GM19023 (cell line): ENCODE data around the gene DOK6.
"Not testable (repeated sequence)": the region's sequence is repeated elsewhere in the genome, so short reads cannot be mapped to it uniquely, and the experiment has no call there.

Experiments
- ATAC-seq: cut with Tn5 transposase; IDR thresholded peaks from one replicate; pipeline ENCODE4 v1.9.1; 2021; ENCODE audit warnings: mild to moderate bottlenecking, moderate library complexity; ENCODE audit not compliant: unreplicated experiment

Gene DOK6

GRCh38 chr18:69617888-69618287, 217.2 kb downstream of the DOK6 start:
- no peak for ATAC-seq

GRCh38 chr18:69622184-69622583, 221.5 kb downstream of the DOK6 start:
- ATAC-seq = no peak

DNA sequence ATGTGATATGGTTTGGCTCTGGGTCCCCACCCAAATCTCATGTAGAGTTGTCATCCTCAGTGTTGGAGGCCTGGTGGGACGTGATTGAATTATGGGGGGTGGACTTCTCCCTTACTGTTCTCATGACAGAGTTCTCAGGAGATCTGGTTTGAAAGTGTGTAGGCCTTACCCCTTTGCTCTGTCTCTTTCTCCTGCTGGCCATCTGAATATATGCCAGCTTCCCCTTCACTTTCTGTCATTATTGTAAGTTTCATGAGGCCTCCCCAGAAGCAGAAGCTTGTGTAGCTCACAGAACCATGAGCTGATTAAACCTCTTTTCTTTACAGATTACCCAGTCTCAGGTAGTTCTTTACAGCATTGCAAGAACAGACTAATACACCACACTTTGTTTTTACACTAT, 222.3 kb downstream of the DOK6 start:
- no peak for ATAC-seq

DNA sequence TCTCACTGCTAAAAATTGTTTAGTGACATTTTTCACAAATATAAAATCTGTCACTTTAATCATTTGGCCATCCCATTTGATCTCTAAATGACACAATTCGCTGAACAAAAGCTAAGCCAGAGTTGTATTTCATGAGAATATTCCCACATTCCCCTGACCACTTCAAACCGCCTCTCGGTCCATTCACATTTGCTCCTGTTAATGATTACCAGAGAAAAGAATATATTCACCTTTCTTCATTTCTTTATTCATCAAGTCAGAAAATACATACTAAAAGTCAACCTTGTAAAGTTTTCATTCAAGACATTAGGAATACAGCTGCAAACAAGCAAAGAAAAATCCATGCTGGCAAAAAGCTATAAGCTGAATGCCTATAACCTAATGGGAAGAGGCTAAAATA, 225.5 kb downstream of the DOK6 start:
- no peak for ATAC-seq

DNA sequence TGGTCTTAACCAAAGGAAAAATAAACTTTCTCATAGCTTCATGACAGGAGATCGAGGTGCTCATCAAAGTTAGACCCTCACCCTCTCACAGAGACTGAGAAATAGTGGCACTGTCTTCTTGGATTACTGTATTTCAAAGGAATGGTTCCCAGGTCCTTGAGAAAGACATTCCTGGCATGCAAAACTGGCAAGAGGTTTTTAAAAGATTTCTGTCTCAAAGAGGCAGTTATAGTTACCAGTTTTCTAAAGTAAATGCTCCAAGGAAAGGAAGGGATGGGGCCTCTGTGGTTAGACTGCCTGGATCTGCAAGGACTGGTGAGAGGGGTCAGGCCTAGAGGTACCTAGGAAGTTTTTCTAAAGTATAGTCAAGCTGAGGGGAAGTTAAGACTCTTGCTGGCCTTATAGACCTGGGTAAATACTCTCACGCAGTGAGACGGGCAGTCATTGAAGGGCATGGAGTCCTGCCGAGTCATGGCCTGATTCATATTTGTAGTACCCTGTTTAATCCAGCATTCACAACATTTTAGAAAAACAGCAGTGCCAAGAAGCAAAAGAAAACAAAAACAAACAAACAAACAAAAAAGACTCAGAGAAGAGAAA, 226.1 kb downstream of the DOK6 start:
- no peak for ATAC-seq

DNA sequence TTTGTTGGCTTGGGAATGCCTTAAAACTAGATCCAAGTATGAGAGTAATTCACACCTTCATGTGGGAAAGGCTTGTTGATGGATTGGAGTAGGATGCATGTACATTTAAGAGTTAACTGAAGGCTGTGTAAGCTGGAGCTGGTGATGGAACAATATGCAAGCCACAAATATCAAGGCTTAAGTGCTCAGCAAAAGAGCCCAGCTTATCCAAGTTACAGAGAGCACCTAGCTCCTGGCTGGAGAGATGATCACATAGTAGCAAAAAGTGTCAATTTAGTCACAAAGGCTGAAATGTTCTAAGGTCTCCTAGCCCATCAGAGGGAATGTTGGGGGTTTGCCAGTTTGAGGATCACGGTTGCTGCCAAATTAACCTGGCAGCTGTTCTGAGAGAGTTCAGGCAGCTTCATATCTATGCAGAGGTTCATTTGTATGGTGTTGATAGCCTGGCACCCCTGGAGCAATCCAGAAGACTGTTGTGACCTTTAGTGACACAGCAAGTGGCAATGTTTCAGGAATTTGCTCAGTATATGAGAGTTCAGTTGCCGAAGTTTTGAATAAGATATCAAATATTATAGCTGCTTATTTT, 228.2 kb downstream of the DOK6 start:
- no peak for ATAC-seq

DNA sequence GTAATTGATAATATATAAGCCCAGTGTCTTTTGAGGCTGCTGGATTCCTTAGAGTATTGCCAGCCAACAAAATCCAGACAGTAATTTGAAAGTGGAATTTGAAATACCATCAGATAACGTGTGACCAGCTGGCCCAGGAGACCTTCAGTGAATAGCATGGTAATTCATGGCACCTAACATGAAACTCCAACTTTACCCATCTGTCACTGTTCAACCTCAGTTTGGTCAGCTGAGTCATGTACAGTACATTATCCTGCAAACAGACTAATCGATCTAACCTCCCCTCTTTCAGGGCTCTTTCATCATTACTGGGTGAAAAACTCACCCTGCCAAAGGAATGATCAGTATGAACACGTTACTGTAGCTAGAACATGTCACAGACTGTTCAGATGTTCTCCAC, 230.6 kb downstream of the DOK6 start:
- ATAC-seq = no peak

DNA sequence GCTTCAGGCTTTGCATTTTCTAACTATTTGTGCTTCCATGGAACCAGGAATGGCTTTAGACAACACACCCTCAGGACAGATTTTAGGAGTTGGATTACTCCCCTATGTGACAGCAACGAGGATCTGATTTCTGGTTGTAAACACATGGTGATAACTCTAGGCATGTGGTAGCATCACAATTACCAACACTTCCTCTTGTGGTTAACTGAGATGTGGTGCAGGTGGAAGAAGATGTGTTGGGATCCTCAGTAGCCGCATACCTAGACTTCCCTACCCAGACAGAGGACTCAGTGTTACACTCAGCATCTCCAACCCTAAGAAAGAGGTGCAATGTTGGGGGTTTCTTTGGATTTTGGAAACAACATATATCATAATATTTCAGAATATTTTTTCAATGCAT, 234.8 kb downstream of the DOK6 start:
- no peak for ATAC-seq

DNA sequence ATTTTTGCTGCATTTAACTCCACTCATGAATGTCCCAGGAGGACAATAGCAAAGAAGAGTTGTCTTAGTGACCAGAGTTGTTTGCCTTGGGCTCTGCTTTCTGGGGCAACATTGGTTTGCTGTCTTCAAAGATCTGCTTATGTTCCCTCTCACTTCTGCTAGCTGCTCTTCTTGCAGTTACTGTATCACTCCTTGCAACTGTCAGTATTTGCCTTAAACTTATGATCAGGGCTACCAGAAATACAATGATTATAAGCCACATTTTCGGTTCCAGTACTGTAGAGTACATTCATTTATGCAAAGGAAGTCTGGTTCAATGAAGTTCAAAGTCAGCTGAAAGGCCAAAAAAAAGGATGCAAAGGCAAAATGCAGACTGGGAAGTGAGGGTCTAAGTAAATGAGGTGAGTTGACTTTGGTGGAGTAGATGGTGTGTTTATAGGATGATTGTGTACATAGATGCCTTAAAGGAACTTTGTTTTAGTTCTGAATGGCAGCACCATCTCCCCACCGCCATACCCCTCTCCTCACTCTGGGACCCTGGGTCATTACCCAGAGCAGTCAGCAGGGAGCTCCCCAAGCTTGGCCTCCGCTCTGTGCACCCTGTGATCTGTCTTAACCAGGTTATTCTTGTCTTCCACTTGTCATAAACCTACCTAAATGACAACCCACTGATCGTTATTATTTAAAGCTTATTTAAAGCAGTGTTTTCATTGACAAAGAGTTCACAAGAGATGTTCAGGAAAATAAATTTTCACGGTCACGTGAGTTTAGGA, 236.0 kb downstream of the DOK6 start:
- ATAC-seq = peak; percentile 70

DNA sequence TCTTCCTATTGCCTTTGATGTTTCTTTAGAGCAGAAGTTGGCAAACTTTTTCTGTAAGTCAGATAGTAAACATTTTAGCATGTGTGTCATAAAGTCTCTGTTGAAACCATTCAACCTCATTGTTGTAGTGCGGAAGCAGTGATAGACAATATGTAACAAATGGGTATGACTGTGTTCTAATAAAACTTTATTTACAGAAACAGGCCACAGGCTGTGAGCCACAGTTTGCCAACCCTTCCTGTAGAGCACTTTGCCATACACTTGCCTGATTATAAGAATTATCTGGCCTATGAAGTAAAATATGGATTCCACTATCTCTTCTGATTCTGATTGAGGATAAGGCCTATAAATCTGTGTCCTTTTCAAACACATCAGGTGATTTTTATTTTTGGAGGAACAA, 237.4 kb downstream of the DOK6 start:
- no peak for ATAC-seq

DNA sequence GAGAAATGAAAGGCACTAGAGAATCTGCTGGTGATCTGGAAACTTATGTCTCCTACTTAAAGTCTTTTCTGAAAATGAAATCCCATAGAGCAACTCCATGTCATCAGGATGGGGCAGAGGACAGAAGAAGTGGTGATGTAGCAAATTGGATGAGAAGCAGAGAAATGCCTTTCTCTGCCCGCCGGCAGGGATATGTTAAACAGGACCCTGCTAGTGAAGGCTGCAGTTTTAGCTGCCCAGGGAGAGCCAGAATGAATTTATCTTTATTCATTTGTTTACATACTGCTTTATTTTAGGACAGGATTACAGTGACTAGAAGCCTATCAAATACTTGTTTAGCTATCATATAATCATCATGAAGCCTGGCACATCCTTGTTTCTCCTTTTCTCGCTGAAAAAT, 247.0 kb downstream of the DOK6 start:
- ATAC-seq = no peak

DNA sequence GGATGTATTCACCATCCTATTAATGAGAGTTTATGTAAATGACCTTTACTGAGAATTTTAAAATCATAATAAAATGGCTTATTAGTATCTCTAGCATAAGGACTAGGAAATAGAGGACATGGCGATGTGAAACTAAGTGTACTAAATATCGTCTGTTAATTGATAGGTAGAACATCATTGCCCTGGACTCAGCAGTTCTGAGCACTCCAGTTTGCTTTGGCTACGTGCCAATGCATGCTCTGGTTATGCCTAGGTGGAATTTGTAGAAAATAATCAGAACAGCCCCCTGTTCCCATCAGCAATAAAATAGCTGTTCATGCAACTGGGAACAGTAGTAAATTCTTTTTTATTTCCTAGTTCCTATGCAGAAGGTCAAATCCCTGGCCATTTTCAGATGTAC, 247.8 kb downstream of the DOK6 start:
- ATAC-seq = no peak

- ATAC-seq = no peak
Observed at GRCh38 chr18:69649684-69650083, 249.0 kb downstream of the DOK6 start.

- ATAC-seq = no peak
Observed at GRCh38 chr18:69651243-69651642, 250.6 kb downstream of the DOK6 start.

GRCh38 chr18:69655816-69656215, 255.1 kb downstream of the DOK6 start:
- ATAC-seq = no peak

- no peak for ATAC-seq
Observed at GRCh38 chr18:69658103-69658502, 257.4 kb downstream of the DOK6 start.

DNA sequence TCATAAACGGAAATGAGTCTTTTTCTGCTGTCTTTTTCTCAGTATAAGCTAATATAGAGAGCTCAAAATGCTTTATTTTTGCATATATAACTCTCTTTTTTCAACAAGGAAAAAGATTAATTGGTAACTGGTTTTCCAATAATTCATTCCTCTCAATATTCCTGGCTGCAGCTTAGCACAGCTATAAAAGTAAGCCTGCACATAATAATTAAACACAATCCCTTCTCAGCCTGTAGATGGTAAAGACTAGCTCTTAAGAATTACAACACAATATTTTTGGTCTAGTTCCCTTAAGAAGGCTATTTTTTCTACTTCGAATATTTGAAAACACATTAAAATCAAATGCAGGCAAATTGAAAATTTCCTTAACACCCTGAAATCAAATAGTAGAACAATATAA, 258.0 kb downstream of the DOK6 start:
- no peak for ATAC-seq

DNA sequence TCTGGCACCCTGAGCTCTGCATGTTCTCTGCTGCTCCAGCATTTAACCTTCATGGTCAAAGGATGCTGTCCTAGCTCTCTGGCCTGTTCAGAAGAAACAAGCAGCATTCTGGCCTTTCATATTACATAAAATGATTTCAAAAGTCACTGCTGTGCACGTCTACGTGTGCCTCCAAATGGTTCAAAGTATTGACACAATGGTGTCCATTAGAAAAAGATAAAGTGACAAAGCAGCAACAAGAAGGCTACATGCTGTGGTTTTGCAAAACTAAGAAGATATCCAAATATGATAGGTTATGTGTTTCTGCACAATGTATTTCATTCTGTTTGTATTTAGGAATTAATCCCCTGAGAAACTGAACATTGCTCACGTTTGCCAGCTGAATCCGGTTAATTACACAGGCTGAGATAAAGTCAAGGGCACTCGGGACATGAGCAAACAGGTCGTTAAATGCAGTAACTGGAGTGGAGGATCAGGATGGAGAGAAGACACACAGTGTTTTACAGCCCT, 258.5 kb downstream of the DOK6 start:
- no peak for ATAC-seq

DNA sequence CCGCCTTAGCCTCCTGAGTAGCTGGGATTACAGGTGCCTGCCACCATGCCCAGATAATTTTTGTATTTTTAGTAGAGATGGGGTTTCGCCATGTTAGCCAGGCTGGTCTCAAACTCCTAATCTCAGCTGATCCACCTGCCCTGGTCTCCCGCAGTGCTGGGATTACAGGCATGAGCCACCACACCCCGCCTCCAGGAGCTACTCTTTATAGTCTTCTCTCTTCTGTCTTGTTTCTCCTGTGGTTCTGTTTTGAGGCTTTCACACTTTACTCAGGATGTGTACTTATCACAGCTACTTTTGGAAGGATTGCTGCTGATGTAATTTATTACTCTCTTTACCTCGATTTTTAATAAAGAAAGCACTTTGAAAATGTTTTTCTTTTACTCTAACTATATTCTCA, 261.4 kb downstream of the DOK6 start:
- not testable (repeated sequence) for ATAC-seq

DNA sequence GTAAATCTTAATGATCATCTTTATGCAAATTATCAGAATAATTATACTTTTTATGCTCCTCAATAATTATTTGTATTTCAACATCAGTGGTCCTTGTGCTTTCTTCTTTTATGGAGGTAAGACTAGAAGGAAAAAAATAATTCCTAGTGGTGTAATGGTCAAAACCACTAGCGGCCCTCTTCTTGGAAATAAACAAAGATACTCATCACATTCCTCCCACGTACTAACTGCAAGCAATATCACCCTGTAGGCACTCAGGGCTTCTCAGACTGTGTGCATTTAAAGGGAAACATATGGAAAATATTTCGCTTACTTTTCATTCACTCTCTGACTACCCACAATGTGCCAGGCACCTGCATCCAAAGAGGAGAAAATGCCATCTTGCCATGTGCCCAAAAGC, 263.7 kb downstream of the DOK6 start:
- ATAC-seq = no peak

GRCh38 chr18:69674292-69674877, 273.7 kb downstream of the DOK6 start:
- no peak for ATAC-seq

DNA sequence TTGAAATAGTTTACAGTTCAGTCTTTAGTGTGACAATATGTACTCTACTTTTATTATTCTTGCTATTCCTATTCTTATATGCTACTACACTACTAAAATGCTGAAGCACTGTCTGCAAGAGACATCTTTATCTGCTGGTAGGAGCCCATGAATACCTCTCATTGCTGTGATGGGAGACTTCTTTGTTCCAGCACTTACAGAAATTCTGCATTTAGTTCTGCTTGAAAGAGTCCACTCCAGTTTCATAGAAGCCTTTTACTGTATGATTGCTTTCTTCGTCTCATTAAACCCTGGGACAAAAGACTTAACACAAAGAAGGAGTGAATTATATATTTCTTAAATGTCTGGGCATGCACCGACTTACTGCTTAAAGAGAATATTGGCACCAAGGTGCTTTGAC, 274.3 kb downstream of the DOK6 start:
- ATAC-seq = no peak
